ENCODE data around the gene RAB11FIP4. TPM values are rescaled to one million over a fixed set of nuclear protein-coding genes. Genes with fewer than 3 reads are reported as not detected.

RAB11FIP4 gene
- total and polyA plus RNA-seq, 10 of the 15 experiments (the other 5 are each of a cell fraction or from before 2014, with no cell fraction given), result 1.4 to 27.0 (median 17.6) TPM

DNA sequence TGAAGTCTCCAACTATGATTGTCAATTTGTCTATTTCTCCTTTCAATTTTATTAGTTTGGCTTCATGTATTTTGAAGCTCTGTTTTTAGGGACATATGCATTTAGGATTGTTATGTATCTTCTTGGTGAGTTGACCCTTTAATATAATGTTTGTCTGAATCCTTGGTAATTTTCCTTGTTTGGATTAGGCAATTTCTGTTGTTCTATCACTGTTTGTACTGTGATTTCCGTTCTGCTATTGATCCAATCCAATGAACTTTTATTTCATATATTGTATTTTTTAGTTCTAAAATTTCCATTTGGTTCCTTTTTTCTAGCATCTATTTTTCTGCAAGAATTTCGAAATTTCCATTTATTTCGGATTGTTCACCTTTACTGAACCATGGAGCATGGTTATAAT, 31.0 kb downstream of the RAB11FIP4 start:
- FAIRE-seq (no peak), ATAC-seq (no peak), DNase-seq (ENCODE audit: low read depth, low spot score) (no peak)
- Histone ChIP-seq H3K79me2 (ENCODE audit: control insufficient read depth, insufficient read depth, low read length) (no peaks in the 10 kb centered on the region), H3K4me3 (no peak overlapping the region), H3K9ac (ENCODE audit: control insufficient read depth, insufficient read depth, low read length) (no peak overlapping the region), H3K4me2 (ENCODE audit: control insufficient read depth, insufficient read depth) (no peak overlapping the region), H3K36me3 (ENCODE audit: control insufficient read depth in 2 of 2, insufficient read depth in 2 of 2, low read length in 1 of 2) (no peaks in the 10 kb centered on the region), H3K4me1 (ENCODE audit: control insufficient read depth, insufficient read depth, low read length) (no peaks in the 10 kb centered on the region), H3K9me3 (replicated peaks; ENCODE audit: control insufficient read depth, insufficient read depth, low read length) (no peaks in the 10 kb centered on the region; the same call in 2 of the 3 replicates), H2AFZ (ENCODE audit: control insufficient read depth, low read depth, low read length) (no peak overlapping the region), H3K27me3 (replicated peaks in 1 of 2; ENCODE audit: control insufficient read depth in 2 of 2, insufficient read depth in 2 of 2, low read length in 1 of 2) (no peaks in the 10 kb centered on the region; a peak in 1 of 4 replicates), H3K27ac (ENCODE audit: control insufficient read depth, insufficient read depth) (no peak overlapping the region), H4K20me1 (ENCODE audit: control insufficient read depth, insufficient read depth) (no peaks in the 10 kb centered on the region)
- RAD21 ChIA-PET (ENCODE audit: unreplicated experiment), result no interaction called here
- SMC1A ChIA-PET (ENCODE audit: uncharacterized antibody, unreplicated experiment), result no interaction called here
- WGBS (ENCODE audit: insufficient coverage, insufficient replicate concordance, low lambda C conversion rate, missing lambda C conversion rate), result 20% methylated on average over 3 of the region's 3 CpGs
- POLR2A ChIA-PET, result no interaction called here
- in situ Hi-C loops (cut with MboI) (no loop called here), intact Hi-C loops (cut with micrococcal nuclease; ENCODE audit: unreplicated experiment) (no loop called here)
- no peak for TF ChIP-seq ZNF592 (IDR thresholded peaks at IDR 0.05)
- no peak for TF ChIP-seq SRF (IDR thresholded peaks at IDR 0.05; ENCODE audit: low read depth in 2 of 2, low read length in 2 of 2)
- TF ChIP-seq NFYB (IDR thresholded peaks at IDR 0.05; ENCODE audit: insufficient read depth, low read depth, low read length), result no peak
- CTCF ChIA-PET, result no interaction called here
- BruUV-seq (replicated peaks), result no TSS peak
